ENCODE results near the gene SLC37A1.

The SLC37A1 gene

GRCh38 chr21:42508371-42508770, 5.3 kb upstream of the SLC37A1 start:
- DNase-seq: no peak

DNA sequence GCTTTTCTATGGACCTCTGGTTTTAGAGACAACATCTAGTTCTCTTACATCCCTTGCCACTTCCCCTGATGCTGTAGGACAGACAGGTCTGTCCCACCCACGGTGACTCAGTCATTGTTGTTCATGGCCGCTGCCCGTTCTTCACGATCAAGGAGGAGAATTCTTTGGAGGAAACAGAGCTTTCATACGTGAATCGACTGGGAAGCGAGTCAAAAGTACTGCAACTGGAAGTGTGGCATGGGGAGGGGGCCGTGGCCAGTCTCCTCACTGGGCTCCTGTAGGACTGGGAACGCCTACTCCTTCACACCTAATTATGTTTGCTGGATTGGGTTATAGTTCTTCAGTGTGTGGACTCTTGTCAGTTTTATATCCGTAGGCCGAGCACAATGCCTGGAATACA, 4.4 kb upstream of the SLC37A1 start:
- DNase-seq: no peak

- DNase-seq: no peak
Observed at GRCh38 chr21:42512346-42513034, 1.2 kb upstream of the SLC37A1 start.

- no peak for DNase-seq
Observed at GRCh38 chr21:42513985-42514882, 582 bp downstream of the SLC37A1 start.

GRCh38 chr21:42514883-42515228, 1.2 kb downstream of the SLC37A1 start:
- no peak for DNase-seq

GRCh38 chr21:42515708-42516502, 2.3 kb downstream of the SLC37A1 start:
- DNase-seq: no peak

DNA sequence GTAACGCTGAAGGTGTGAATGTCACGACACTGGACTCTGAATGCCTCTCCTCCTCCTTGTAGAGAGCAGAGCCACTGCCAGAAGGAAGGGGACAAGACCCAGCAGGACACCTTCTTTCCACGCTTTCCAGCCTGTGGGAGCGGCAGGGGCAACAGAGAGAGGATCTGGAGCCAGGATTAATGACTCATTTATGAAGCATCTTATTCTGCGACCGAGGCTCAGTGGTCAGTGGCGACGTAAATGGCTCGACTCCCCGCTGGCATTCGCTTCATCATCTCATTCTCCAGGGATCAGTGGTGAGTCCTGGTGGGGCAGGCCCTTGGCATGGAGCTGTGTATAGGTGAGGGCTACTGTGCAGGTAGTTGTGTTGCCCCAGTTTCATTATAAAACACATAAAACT, 4.6 kb downstream of the SLC37A1 start:
- no peak for DNase-seq

DNA sequence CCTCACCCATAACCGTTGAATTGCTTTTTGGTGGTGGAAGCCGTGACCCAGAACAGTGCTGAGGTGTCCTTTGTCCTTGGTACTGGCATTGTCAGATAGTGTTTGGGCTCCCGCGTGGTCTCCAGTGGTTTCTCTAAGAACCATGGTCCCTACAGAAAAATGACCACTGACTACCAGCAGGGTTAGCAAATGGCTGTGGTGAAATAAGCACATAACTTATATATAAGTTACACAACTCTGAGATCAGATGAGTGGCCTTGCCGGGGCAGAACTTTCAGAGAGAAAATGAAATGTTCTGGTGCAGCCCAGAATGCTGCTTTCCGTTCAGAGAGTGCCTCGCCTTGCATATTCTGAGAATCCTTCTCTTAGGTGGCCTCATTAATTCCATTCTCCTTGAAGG, 5.0 kb downstream of the SLC37A1 start:
- no peak for DNase-seq

- no peak for DNase-seq
Observed at GRCh38 chr21:42520628-42521253, 7.1 kb downstream of the SLC37A1 start.

DNA sequence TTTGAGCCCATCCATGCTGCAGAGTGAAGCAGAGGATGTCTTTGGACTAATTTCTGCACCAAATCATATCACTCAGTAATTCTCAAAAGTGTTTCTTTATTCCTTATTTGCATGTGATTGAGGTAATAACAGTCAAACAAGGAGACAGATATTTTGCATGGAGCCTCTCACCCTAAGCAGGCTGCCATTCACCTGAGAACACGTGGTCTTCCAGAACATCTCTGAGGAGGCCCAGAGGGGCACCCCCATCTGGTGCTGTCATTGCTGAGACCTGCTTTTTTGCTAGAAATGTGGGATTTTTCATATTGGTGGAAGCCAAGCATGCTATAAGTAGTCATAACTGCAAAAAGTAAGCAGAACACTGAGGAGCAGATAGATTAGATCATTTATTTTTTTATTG, 7.7 kb downstream of the SLC37A1 start:
- DNase-seq: no peak

- DNase-seq: no peak
Observed at GRCh38 chr21:42521805-42522204, 8.2 kb downstream of the SLC37A1 start.

- DNase-seq: no peak
Observed at GRCh38 chr21:42522271-42522670, 8.6 kb downstream of the SLC37A1 start.

- DNase-seq: no peak
Observed at GRCh38 chr21:42522771-42523170, 9.1 kb downstream of the SLC37A1 start.

DNA sequence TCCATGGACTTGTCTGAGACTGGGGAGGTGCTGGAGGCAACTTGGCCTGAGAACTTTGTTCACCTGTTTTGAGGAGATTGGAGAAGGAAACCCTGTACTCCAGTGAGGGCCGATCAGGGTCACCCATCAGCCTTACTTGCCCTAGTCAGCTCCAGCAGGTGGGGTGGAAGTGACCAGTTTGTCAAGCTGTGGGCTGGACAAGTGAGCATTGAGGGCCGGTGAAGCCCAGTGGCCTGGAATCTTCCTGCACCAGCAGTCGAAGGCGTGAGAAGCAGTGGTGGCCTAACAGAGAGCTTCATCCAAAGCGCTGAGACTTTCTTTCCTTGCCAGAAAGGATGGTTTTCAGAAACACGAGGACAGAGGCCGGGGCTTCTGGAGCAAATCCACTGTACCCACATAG, 9.6 kb downstream of the SLC37A1 start:
- DNase-seq: no peak

DNA sequence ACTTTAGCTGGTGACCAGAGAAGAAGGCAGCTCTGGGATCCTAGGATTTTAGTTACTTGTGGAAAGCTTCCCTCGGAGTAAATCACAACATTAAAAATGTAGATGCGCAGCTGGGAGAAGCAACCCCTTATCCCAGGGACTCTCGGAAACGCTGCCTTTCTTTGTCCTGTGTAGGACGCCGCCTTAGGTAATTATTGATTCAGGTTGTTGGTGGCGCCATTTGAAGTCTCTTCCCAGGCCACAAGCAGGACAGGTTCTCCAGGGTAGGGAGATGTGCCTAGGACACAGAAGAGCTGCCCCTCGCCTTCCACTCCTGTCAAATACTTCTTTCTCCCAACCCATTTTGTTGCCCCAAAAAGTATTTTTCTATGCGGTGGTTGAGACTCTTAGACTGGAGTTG, 10.3 kb downstream of the SLC37A1 start:
- DNase-seq: no peak

DNA sequence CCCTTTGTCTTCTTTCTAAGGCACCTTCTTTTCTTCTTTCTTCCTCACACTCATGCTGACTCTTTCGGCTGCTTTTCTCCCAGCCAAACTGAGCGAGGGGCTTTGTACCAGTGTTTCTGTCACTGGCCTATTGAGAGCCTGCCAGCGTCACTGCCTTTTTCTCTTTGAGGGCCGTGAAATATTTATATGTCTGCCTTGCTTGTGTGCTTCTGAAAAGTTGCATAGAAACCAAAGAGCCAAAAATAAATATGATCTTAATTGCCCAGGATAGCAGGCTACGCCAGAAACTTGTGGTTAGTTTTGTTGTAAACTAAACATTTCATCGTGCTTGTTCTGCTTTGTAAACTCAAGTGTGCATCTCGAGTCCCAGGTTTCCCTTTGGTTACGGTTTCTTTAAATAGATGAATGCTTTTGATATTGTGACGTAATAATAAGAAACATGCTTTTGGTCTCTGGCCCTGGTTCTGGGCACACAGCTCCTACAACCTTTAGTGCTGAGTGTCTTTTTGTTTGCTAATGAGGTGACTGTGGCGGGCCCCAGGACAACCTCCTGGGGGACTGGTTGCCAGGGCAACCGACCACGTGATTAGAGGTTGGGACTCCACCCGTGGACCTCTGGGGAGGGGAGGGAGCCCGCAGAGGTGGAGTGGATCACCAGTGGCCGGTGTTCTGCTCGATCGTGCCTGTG, 10.8 kb downstream of the SLC37A1 start:
- peak; percentile 65 for DNase-seq

DNA sequence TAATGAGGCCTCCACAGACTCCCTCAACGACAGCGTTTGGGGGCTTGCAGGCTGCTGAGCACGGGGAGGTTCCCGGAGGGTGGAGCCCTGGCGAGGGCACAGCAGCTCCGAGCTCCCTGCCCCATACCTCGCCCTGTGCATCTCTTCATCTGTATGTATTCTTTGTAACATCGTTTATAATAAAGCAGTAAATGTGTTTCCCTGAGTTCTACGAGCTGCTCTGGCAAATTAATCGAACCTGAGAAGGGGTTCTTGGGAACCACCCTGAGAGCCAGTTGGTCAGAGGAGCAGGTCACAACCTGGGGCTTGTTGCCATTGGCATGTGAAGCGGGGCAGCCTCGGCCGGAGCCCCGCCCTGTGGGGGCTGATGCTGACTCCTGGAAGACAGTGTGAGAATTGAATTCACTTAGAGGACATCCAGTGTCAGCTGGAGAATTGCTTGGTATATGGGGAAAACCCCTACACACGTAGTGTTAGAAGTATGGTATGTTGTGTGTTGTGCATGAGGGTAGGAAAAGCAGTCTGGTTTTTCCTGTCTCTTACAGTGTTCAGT, 11.5 kb downstream of the SLC37A1 start:
- no peak for DNase-seq

- peak; percentile 15 for DNase-seq
Observed at GRCh38 chr21:42525676-42526378, 12.2 kb downstream of the SLC37A1 start.

GRCh38 chr21:42526379-42526727, 12.7 kb downstream of the SLC37A1 start:
- DNase-seq: no peak

GRCh38 chr21:42527127-42527488, 13.5 kb downstream of the SLC37A1 start:
- no peak for DNase-seq

- no peak for DNase-seq
Observed at GRCh38 chr21:42527489-42528158, 14.0 kb downstream of the SLC37A1 start.
